ENCODE data around the gene KIAA0586.
"Not testable (repeated sequence)": the region's sequence is repeated elsewhere in the genome, so short reads cannot be mapped to it uniquely, and the experiment has no call there.

Gene KIAA0586

DNA sequence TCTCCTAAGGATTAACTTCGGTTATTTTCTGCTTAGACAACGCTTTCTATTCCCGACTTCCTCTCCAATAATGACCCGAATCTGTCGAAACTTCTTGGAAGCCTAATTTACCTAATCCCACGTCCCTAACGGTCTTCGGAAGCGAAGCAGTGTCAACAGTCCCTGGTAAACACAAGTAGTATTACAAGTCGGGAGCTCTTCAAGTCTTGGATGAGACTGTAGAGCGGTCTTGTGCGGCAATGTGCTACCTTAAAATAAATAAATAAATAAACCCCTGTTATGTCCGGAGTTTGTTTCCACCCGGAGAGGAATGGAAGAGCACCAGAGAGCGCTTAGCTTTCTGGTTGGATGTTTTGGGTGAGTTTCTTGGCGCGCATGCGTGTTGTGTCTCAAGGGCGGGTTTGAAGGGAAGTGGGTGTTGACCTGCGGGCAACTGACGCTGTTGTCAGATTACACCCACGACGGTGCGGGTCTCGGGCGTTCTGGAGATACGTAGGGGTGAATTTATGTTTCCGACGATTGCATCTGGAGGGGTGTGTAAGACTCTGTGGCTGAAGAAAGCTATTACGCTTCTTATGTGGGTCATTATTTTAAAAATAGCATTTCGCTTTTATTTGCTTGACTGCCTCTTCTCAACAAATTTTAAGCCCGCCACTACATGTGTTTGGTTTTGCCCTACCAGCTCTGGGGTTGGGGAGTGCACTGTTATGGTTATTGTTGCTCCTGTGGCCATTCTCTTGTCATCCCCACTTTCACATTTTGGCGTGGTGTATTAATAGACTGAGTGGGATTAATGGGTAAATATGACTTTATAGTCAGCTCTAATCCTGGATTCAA is at the start of gene KIAA0586, which contains the start of gene TIMM9:
Gene KIAA0586, plus strand, starts transcription at position 439 of the 837 bp plus-strand sequence. CDS start 546 bp downstream, outside the sequence.
Gene TIMM9, minus strand, starts transcription at position 251 of the 837 bp plus-strand sequence. CDS start 15,586 bp downstream, outside the sequence.
- DNase-seq (ENCODE audit: low read depth) = peak; percentile 92

DNA sequence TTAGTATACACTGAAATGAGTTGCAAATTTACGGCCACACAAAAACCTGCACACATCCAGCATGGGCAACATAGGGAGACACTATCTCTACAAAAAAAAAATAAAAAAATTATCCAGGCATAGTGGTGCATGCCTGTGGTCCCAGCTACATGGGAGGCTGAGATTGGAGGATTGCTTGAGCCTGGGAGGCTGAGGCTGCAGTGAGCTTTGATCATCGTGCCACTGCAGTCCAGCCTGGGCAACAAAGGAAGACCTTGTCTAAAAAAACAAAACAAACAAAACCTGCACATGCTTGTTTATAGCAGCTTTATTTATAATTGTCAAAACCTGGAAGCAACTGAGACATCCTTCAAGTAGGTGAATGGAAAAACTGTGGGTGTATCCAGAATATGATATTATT is 36.7 kb upstream of the KIAA0586 start:
- no peak for DNase-seq (ENCODE audit: low read depth)

DNA sequence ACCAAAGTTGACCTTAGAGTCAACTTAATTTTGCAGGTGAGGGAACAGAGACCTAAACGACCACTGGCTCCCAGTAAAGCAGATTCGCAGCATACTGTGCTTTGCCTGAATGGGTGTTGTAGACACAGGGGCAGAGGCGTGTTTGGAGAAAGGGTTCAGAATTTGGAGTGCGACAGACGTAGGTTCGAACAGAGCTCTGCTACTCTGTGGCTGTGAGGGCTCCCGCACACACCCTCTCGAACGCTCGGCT is 32.0 kb upstream of the KIAA0586 start:
- DNase-seq (ENCODE audit: low read depth) = no peak

DNA sequence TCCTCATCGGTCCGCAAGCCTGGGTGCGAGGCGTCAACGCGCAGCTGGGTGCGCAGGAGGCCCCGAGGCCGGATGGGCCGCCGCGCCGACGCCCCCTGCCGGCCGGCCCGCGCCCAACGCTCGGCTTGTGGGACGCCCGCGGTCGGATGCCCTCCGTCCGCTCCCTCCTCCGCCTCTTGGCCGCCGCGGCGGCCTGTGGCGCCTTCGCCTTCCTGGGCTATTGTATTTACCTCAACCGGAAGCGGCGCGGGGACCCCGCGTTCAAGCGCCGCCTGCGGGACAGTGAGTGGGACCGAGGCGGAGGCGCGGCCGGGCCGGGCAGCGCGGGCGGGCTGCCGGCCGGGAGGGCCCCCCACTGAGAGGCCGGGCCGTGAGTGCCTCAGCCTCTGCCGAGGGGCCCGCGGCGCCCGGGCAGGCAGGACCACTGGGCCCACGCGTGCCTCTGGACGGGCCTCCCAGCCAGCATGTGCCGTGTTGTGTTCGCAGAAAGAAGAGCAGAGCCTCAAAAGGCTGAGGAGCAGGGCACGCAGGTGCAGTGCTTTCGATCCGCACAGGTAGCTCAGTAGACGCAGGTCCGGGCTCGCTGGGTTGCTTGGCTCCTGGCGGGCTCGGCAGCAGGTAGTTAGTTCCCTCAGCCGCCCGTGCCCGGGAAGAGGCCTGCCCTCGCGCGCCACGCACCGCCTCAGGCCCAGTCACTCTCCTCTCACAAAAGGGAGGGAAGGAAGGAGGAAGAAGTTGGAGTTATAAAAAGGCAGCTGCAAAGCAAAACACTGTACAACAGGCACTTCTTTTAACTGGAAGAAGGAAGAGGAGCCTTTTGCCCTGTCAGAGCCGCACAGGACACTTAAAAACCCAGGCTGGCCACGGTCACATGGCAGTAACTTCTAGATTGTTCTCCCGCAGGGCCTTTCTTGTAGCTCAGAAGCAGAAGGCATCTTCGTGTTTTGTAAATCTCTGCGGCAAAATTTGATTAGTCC is 31.4 kb upstream of the KIAA0586 start, which contains the start of gene TOMM20L:
Gene TOMM20L, plus strand, starts transcription at position 119 of the 977 bp plus-strand sequence. Its CDS starts 28 bp downstream, at position 147.
- peak; percentile 62 for DNase-seq (ENCODE audit: low read depth)

DNA sequence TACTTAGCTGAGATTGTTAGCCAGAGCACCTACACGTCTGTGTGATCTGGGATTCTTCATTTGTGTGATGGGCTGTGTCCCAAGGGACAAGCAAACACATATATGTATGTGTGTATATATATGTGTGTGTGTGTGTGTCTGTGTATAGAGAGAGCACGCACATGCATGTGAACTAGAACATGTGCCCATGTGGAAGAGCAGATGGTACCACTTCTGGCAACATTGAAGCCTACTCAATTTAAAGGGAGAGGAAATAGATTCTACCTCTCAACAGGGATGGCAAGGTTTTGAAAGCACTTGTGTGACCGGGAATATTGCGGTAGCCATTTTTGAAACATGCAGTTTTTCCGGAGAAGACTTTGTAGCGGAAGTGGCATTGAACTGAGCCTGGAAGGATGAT is 30.4 kb upstream of the KIAA0586 start:
- no peak for DNase-seq (ENCODE audit: low read depth)

- no peak for DNase-seq (ENCODE audit: low read depth)
These were observed 29.0 kb upstream of the KIAA0586 start for GRCh38 chr14:58398495-58398894.

DNA sequence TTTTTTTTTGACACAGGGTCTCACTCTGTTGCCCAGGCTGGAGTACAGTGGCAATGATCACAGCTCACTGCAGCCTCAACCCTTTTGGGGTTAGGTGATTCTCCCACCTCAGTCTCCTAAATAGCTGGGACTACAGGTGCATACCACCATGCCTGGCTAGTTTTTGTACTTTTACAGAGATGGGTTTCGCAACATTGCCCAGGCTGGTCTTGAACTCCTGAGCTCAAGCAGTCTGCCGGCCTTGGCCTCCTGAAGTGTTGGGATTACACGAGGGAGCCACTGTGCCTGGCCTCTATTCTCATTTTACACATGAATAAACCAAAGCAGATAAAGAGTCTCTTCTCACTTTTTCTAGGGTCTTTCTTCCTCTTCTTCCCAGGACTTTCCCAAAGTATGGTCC is 28.6 kb upstream of the KIAA0586 start:
- DNase-seq (ENCODE audit: low read depth) = no peak

DNA sequence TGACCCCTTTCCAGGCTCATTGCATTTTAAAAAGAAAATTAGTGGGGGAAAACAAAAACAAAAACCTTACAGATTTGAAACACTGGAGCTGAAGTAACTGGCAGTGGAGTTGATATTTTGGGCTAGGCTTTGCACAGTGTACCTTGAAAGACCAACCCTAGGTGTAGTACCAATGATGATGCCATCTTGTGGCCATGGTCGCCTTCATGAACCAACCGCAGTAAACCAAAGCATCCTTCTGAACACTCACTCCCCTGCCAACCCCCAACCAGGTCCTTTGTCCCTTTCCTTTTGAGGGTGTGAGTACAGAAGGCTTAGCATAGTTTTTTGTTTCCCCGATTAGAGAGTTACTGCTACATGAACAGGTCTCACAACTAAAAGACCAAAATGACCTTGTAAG is 25.9 kb upstream of the KIAA0586 start:
- DNase-seq (ENCODE audit: low read depth) = no peak

- no peak for DNase-seq (ENCODE audit: low read depth)
These were observed 18.8 kb upstream of the KIAA0586 start for GRCh38 chr14:58408681-58409215.

DNA sequence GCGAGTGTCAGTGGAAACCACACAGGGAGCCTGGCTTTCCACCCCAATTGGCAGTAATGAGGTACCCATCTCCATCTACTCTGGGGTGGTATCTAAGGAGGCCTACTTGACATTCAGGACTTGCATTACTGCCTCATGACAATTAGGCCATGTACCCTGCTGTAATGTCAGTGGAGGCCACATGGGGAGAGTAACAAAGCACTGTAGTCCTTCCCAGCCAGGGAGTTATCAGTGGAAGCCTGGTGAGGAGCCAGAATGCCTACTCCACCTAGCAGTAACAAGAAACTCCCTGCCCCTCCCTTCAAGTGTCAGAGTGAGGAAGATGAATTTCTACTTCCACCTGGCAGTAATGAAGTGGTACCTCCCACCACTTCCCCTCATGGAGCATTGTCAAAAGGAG is 12.7 kb upstream of the KIAA0586 start:
- no peak for DNase-seq (ENCODE audit: low read depth)

DNA sequence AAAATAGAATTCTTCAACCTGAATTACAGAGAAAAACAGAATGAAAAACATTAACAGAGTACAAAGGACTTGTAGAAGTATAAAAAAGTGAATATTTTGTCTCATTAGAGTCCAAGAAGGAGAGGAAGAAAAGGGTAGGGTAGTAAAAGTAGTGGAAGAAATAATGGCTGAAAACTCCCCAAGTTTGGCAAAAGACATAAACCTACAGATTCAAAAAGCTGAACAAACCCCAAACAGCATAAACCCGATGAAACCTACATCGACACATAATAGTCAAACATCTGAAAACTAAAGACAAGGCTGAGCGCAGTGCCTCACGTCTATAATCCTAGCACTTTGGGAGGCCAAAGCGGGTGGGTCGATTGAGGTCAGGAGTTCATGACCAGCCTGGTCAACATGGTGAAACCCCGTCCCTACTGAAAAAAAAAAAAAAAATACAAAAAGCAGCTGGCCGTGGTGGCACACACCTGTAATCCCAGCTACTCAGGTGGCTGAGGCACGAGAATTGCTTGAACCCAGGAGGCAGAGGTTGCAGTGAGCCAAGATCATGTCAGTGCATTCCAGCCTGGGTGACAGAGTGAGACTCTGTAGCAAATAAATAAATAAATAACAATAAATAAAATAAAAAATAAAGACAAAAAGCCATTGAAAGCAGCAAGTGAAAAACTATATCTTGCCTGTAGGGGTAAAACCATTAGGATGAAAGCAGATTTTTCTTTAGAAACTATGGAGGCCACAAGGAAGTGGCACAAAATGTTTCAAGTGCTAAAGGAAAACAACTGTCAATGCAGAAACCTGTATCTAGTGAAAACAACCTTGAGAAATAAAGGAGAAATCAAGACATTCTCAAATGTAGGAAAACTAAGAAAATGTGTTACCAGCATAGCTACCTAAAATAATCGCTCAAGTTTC is 11.6 kb upstream of the KIAA0586 start:
- DNase-seq (ENCODE audit: low read depth) = no peak

DNA sequence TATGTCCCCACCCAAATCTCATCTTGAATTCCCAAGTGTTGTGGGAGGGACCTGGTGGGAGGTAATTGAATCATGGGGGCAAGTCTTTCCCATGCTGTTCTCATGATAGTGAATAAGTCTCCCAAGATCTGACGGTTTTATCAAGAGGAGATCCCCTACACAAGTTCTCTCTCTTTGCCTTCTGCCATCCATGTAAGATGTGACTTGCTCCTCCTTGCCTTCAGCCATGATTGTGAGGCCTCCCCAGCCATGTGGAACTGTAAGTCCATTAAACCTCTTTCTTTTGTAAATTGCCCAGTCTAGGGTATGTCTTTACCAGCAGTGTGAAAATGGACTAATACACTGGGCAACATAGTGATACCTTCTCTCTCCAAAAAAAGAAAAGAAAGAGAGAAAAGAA is 10.6 kb upstream of the KIAA0586 start:
- not testable (repeated sequence) for DNase-seq (ENCODE audit: low read depth)

- DNase-seq (ENCODE audit: low read depth) = peak; percentile 27
These were observed 744 bp upstream of the KIAA0586 start for GRCh38 chr14:58426670-58427280.

GRCh38 chr14:58428118-58428683 is 682 bp downstream of the KIAA0586 start:
- DNase-seq (ENCODE audit: low read depth) = no peak

DNA sequence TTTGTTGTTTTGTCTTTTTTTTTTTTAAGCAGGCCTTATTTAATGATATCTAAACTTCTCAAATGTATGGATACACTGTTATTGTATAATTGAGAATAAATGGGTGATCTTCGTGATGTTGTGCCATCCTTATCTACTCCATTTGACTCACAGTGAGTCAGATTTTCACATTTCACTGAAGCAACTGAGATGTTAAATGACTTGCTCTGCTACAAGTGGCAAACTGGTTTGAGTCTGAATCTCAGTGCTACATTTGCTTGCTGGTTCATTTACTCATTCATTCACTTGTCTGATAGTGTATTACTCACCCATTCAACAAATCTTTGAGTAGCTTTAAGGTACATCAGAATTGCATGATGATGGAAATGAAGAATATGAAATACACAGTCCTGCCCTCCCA is 2.6 kb downstream of the KIAA0586 start:
- DNase-seq (ENCODE audit: low read depth) = no peak

DNA sequence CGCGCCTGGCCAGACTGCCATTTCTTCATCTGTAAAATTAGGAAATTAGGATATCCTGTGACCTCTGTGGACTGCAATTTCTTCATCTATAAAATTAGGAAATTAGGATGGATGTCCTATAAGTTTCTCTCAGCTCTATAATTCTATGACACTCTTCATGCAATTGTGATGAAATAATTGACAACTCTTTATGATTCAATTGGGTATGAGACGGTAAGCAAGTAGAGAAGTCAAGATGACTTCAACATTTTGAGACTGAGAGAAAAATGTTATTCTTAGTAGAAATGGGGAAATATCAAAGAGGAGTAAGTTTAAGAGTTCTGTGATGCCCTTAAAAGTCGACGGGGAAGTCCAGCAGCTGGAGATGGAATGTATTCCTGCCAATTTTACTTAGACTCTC is 12.0 kb downstream of the KIAA0586 start:
- no peak for DNase-seq (ENCODE audit: low read depth)

DNA sequence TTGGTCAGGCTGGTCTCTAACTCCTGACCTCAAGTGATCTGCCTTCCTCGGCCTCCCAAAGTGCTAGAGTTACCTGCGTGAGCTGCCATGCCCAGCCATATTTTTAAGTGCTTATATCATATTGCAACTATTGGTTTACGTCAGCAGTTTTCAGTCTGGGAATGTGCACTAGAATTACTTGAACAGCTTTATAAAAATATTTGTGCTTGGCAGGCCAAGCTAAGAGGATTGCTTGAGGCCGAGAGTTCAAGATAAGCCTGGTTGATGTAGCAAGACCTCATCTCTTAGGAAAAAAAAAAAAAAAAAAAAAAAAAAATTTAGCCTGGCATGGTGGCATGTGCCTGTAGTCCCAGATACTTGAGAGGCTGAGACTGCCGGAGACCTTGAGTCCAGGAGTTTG is 17.1 kb downstream of the KIAA0586 start:
- no peak for DNase-seq (ENCODE audit: low read depth)

DNA sequence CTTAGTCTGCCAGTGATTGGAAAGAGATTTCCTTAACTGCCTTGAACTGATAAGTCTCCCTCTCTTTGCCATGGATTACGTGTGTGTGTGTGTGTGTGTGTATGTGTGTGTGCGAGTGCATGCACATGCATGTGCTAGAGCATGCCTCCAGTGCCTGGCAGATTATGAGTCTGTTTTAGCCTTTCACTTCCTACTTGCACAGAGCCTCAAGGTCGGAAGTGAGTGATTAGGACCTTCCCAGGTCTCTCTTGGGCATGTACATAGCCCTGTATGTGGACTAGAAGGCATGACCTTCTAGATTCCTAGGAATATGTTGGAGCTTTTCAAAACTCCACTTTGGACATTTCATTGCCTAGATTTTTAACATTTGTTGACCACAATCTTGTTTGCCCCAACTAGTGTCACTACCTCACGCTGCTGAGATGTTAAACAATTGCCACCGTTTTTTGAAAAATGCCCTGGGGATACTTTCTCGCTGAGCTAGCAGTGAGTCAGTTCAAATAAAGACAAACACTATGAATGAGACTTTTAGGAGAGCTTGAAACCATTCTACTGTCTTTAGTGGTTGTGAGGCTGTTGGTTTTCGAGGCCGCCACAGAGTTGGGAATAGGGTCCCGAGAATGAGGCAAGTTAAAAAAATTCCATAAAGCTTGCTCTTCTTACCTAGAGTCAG is 28.2 kb downstream of the KIAA0586 start:
- no peak for DNase-seq (ENCODE audit: low read depth)

- no peak for DNase-seq (ENCODE audit: low read depth)
These were observed 33.3 kb downstream of the KIAA0586 start for GRCh38 chr14:58460772-58461171.

DNA sequence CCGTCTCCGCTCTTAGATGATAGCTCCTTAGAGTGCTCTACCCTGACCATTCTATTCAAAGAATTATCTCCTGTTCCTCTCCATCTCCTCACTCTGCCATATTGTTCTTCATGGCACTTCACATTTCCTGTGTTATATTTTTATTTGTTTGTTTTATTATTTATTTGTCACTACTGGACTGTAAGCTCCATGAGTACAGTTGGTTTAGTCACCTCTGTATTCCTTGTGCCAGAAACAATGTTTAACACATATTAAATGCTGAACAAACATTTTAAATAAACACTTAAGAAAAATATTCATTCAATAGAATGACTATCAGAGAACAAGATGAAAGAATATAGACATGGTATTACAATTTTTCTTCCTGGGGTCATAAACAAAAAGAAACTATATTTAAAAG is 35.6 kb downstream of the KIAA0586 start:
- no peak for DNase-seq (ENCODE audit: low read depth)

Data from activated T-helper 9 cell treated with anti-CD3 and anti-CD28 coated beads, Interleukin-2, amount 50 U/mL, for 16 hours (primary cell).